HG02798 (cell line): ENCODE results near the gene ATG2A.

Experiments used
- ATAC-seq: cut with Tn5 transposase; IDR thresholded peaks from one replicate; pipeline ENCODE4 v1.9.1; 2021; ENCODE audit warnings: mild to moderate bottlenecking; ENCODE audit not compliant: unreplicated experiment, poor library complexity

The ATG2A gene

GRCh38 chr11:64859542-64860414 is 57.2 kb downstream of the ATG2A start:
- ATAC-seq = peak; percentile 71

GRCh38 chr11:64858467-64859263 is 58.3 kb downstream of the ATG2A start:
- no peak for ATAC-seq

GRCh38 chr11:64857485-64857884 is 59.5 kb downstream of the ATG2A start:
- ATAC-seq = no peak

- ATAC-seq = no peak
Measured at GRCh38 chr11:64856382-64857227, 60.4 kb downstream of the ATG2A start.

- ATAC-seq = no peak
Measured at GRCh38 chr11:64855596-64856304, 61.3 kb downstream of the ATG2A start.

- no peak for ATAC-seq
Measured at GRCh38 chr11:64854534-64855502, 62.2 kb downstream of the ATG2A start.

GRCh38 chr11:64854157-64854533 is 62.9 kb downstream of the ATG2A start:
- no peak for ATAC-seq

GRCh38 chr11:64853709-64854108 is 63.3 kb downstream of the ATG2A start:
- no peak for ATAC-seq

- ATAC-seq = no peak
Measured at GRCh38 chr11:64852804-64853509, 64.1 kb downstream of the ATG2A start.

GRCh38 chr11:64851831-64852351 is 65.1 kb downstream of the ATG2A start:
- ATAC-seq = peak; percentile 18

- peak; percentile 72 for ATAC-seq
Measured at GRCh38 chr11:64850979-64851567, 65.9 kb downstream of the ATG2A start.

GRCh38 chr11:64849598-64850356 is 67.2 kb downstream of the ATG2A start:
- ATAC-seq = no peak

GRCh38 chr11:64848826-64849597 is 68.0 kb downstream of the ATG2A start:
- ATAC-seq = no peak

GRCh38 chr11:64848214-64848825 is 68.7 kb downstream of the ATG2A start:
- no peak for ATAC-seq

- ATAC-seq = no peak
Measured at GRCh38 chr11:64846998-64847666, 69.9 kb downstream of the ATG2A start.
